Activated CD4-positive, alpha-beta T cell treated with anti-CD3 and anti-CD28 coated beads, Interleukin-2, Interleukin-6, amounts not matched to agents 100 ng/mL and 50 ng/mL, durations not matched to agents 16 hours and 8 hours (primary cell): ENCODE results near the gene CARD14.
"Not testable (repeated sequence)": the region's sequence is repeated elsewhere in the genome, so short reads cannot be mapped to it uniquely, and the experiment has no call there.

Source experiments
- DNase-seq: peaks from one replicate; pipeline ENCODE4 v3.0.0-alpha.2; 2020

CARD14 gene

GRCh38 chr17:80151333-80151732 is 18.5 kb upstream of the CARD14 start:
- DNase-seq = no peak

GRCh38 chr17:80152081-80152702 is 17.6 kb upstream of the CARD14 start:
- peak; percentile 14 for DNase-seq

GRCh38 chr17:80153004-80153403 is 16.8 kb upstream of the CARD14 start:
- DNase-seq = no peak

DNA sequence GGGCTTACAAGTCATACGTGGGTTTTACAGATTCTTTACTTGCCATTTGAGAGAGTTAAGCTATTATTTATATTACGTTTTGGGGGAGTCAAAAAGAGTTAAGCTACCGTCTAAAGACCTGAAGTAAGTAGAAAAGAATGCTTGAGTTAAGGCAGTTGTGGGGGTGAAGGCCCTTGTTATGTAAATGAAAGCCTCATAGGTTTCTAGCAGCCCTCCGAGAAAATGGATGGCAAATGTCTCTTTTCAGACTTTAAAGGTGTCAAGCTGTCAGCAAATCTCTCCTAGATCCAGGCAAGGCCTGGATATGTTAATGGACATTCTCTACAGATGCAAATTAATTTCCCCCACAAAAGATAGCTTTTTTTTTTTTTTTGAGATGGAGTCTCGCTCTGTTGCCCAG is 15.7 kb upstream of the CARD14 start:
- no peak for DNase-seq

DNA sequence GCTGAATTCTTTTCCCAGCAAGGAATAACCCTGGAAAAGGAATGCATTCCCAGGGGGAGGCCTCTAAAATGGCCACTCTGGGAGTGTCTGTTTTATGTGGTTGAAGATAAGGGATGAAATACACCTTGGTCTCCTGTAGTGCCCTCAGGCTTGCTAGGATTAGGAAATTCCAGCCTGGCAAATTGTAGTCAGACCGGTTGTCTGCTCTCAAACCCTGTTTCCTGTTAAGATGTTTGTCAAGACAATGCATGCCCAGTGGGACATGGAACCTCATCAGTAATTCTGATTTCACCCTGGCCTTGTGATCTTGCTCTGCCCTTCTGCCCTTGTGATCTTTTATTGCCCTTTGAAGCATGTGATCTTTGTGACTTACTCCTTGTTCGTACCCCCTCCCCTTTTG is 14.2 kb upstream of the CARD14 start:
- not testable (repeated sequence) for DNase-seq

DNA sequence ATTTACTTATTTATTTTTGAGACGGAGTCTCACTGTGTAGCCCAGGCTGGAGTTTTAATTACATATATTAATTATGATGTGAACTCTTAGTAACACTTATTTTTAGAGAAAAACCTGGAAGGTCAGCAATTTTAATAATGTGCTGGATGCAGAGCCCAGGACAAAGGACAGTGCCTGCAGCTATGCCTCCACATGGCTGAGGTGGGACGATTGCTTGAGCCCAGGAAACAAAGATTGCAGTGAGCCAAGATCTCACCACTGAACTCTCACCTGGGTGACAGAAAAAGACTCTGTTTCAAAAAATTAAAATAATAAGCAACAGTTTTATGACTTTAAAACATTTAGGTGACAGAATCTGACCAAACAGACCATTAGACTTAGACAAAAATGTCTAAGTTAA is 11.0 kb upstream of the CARD14 start:
- DNase-seq = no peak

GRCh38 chr17:80160536-80160935 is 9.3 kb upstream of the CARD14 start:
- no peak for DNase-seq

GRCh38 chr17:80163336-80163735 is 6.5 kb upstream of the CARD14 start:
- DNase-seq = no peak

DNA sequence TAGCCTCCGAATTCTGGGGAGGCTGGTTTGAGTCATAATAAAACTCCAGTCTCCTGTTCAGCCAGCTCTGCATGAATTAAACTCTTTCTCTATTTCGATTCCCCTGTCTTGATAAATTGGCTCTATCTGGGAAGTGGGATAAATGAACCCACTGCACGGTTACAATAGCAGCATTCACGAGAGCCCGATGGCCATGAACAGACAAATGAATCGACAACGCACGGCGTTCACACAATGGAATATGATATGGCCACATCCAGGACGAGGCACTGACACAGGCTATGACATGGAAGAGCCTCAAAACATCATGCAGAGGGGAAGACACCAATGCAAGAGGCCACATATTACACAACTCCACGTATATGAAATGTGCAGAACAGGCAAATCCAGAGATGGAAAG is 5.6 kb upstream of the CARD14 start:
- no peak for DNase-seq

GRCh38 chr17:80166446-80166845 is 3.4 kb upstream of the CARD14 start:
- DNase-seq = no peak

GRCh38 chr17:80168371-80168770 is 1.5 kb upstream of the CARD14 start:
- no peak for DNase-seq

- no peak for DNase-seq
These were observed 723 bp upstream of the CARD14 start for GRCh38 chr17:80169107-80169506.

DNA sequence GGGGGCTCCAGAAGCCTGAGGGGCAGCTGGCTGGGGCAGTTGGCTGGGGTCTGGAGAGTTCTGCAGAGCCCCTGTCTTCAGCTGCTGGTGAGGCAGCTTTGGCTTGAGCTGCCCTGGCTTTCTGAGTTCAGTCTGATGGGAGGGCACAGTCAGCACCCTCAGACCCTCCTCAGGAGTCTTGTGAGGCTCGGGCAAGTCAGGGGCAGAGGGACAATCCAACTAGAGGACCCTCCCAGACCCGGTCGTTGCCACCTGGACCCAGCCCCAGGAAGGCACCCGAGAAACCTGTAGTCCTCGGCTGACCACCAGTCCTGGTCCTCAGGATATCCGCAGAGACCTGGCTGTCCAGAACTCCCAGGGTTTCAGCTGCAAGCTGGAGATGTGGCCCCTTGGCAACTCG is 1.9 kb downstream of the CARD14 start:
- DNase-seq = no peak

DNA sequence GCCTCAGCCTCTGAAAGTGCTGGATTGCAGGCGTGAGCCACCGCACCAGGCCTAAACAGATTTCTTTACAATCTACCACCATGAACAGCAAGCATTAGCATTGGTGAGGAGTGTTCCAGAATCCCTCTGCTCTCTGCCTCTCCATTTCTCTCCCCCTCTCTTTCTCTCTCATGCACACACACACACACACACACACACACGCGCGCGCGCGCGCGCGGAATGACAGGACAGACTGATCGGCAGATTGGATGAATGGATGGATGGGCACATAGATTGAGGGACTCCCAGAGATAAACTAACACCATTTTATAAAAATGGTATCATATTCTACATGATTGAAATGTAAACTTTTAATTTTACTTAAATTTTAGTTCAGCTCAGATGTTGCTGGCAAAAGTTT is 3.3 kb downstream of the CARD14 start:
- DNase-seq = no peak

DNA sequence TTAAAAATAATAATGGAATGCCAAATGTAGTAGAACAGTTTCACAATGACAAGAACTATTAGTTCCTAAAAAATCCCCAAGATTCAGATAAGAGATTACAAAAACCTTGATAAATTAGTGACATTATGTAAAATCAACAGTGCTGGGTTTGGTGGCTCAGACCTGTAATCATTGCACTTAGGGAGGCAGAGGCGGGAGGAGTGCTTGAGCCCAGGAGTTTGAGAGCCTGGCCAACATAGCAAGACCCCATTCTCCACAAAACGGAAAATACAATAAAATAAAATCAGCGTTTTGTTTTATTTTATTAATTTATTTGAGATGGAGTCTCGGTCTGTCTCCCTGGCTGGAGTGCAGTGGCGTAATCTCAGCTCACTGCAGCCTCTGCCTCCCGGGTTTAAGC is 4.1 kb downstream of the CARD14 start:
- no peak for DNase-seq

DNA sequence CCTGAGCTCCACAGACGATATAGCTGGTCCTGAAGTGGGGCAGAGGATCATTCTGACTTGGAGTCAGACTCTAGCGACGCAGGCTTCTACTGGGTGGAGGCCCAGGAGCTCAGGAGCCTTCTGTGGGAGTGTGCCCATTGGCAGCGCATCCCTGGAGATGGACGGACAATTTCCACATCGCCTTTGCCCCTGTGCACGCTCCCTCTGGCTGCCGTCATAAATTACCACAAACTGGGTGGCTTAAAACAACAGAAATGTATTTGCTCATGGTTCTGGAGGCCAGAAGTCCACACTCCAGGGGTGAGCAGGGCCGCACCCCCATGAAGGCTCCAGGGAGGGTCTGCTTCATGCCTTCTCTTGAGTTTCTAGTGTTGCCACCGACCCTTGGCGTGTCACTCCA is 6.9 kb downstream of the CARD14 start:
- no peak for DNase-seq

GRCh38 chr17:80177986-80178595 is 8.3 kb downstream of the CARD14 start:
- no peak for DNase-seq

DNA sequence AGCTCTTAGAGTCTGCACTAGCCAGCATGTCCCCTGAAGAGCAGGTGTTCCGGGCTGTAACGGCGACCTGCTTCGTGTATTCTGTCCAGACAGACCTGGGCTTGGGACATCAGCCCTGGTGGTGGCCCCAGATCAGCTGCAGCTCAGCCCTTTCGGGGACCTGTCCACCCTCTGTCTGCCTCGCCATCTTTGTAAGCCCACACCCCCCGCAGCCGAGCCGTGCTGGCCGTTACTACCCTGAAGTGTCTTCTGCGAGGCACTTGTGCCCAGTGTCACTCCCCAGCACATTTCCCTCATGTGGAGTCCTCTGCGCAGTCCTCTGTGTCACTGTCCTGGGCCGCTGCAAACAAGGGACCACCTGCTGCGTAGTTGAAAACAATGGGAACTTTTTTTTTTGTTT is 10.4 kb downstream of the CARD14 start:
- DNase-seq = no peak

GRCh38 chr17:80181431-80181830 is 11.6 kb downstream of the CARD14 start:
- DNase-seq = no peak

DNA sequence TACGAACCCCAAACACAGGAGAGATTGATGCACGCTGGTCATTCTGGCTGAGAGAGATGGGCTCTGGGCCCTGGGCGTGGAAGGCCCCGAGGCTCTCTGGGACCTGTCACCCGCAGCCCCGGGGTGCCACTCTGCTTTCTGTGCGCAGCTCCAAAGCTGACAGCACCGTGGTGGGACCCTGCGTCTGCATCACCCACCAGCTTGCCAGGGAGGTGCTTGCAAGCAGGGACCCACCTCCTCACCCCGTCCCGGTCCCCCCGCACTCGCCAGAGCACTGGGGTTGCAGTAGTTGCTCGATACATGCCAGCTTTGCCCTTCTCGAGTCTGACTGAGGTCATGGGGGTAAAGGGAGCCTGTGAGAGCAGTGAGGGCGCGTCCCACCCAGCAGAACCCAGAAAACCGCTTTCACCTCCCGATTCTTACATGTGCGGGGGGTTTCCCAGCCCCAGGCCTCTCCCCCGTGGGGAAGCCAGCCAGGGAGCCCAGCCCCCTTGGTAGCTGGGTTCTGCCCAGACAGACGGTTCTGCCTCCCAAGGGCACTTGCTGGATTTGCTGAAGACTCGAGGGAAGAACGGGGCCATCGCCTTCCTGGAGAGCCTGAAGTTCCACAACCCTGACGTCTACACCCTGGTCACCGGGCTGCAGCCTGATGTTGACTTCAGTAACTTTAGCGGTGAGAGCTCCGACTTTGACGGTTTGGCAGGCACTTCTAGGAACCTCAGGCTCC is 12.5 kb downstream of the CARD14 start:
- DNase-seq = no peak

- DNase-seq = no peak
These were observed 13.0 kb downstream of the CARD14 start for GRCh38 chr17:80182845-80183223.

GRCh38 chr17:80183581-80184422 is 14.0 kb downstream of the CARD14 start:
- no peak for DNase-seq

GRCh38 chr17:80184423-80184714 is 14.5 kb downstream of the CARD14 start:
- no peak for DNase-seq

- DNase-seq = no peak
These were observed 16.1 kb downstream of the CARD14 start for GRCh38 chr17:80185968-80186367.
